ENCODE data around the gene TRMT44.

DNA sequence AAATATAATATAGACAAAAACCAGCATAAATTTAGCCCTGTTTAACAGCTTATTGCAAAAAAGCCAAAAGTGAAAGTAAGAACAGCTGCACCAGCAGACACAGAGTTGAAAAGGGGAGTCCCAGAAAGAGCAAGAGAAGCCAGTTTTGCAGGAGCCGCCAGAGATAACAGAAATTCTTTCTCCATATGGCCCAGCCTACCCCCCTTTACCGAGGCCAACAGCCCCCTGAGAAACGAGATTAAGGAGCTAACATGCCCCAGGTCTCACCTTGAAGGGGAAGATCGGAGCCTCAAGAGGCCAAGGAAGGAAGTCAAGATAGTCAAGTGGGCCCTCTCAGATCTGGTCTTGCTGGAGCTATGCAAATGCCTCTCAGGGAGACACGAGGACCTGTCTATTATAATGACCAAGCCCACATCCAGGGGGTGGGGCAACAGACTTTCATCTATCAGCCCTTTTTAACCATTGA is 4.9 kb upstream of the TRMT44 start:
- TF ChIP-seq HDAC2 (CRISPR knock-in tag; IDR thresholded peaks at IDR 0.05): no peak
- TF ChIP-seq CTCF (CRISPR knock-in tag; IDR thresholded peaks at IDR 0.05): no peak
- TF ChIP-seq, protein P1, sequence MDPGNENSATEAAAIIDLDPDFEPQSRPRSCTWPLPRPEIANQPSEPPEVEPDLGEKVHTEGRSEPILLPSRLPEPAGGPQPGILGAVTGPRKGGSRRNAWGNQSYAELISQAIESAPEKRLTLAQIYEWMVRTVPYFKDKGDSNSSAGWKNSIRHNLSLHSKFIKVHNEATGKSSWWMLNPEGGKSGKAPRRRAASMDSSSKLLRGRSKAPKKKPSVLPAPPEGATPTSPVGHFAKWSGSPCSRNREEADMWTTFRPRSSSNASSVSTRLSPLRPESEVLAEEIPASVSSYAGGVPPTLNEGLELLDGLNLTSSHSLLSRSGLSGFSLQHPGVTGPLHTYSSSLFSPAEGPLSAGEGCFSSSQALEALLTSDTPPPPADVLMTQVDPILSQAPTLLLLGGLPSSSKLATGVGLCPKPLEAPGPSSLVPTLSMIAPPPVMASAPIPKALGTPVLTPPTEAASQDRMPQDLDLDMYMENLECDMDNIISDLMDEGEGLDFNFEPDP (CRISPR knock-in tag; conservative IDR thresholded peaks at IDR 0.05): no peak
- TF ChIP-seq POLR2A (IDR thresholded peaks at IDR 0.05; ENCODE audit: insufficient read depth in 1 of 2, low read depth in 2 of 2, low read length in 2 of 2): no peak
- no peak for TF ChIP-seq SP2 (CRISPR knock-in tag; IDR thresholded peaks at IDR 0.05)
- TF ChIP-seq, protein P2, sequence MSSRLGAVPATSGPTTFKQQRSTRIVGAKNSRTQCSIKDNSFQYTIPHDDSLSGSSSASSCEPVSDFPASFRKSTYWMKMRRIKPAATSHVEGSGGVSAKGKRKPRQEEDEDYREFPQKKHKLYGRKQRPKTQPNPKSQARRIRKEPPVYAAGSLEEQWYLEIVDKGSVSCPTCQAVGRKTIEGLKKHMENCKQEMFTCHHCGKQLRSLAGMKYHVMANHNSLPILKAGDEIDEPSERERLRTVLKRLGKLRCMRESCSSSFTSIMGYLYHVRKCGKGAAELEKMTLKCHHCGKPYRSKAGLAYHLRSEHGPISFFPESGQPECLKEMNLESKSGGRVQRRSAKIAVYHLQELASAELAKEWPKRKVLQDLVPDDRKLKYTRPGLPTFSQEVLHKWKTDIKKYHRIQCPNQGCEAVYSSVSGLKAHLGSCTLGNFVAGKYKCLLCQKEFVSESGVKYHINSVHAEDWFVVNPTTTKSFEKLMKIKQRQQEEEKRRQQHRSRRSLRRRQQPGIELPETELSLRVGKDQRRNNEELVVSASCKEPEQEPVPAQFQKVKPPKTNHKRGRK (CRISPR knock-in tag; IDR thresholded peaks at IDR 0.05): no peak
- no peak for TF ChIP-seq MAX (IDR thresholded peaks at IDR 0.05)
- TF ChIP-seq, protein P3, sequence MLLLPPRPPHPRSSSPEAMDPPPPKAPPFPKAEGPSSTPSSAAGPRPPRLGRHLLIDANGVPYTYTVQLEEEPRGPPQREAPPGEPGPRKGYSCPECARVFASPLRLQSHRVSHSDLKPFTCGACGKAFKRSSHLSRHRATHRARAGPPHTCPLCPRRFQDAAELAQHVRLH (CRISPR knock-in tag; IDR thresholded peaks at IDR 0.05; ENCODE audit: borderline replicate concordance, low read depth): no peak
- no peak for TF ChIP-seq ZNF121 (CRISPR knock-in tag; IDR thresholded peaks at IDR 0.05)
- TF ChIP-seq KMT2A (CRISPR knock-in tag; IDR thresholded peaks at IDR 0.05): no peak
- no peak for TF ChIP-seq GATAD1 (CRISPR knock-in tag; IDR thresholded peaks at IDR 0.05)
- TF ChIP-seq PHF21A (CRISPR knock-in tag; IDR thresholded peaks at IDR 0.05): no peak
- TF ChIP-seq FOXA1 (IDR thresholded peaks at IDR 0.05): no peak
- TF ChIP-seq FOXA1 (CRISPR knock-in tag; IDR thresholded peaks at IDR 0.05): no peak
- no peak for TF ChIP-seq CEBPB (IDR thresholded peaks at IDR 0.05; ENCODE audit: borderline replicate concordance, low read depth, low read length)
